Tibial nerve (tissue), 4 donors: ENCODE measurements around the gene EMC1.

Experiments used
- CTCF ChIP-seq, 5 experiments: fragments of 200-600 bp in 3 of 5; fragments of 450-650 bp in 2 of 5; sonication (generic) in 3 of 5; IDR thresholded peaks; one replicate each; pipeline ENCODE4 v1.5.1; 2016 to 2019; ENCODE audit warnings: antibody characterized with exemption in 5 of 5, mild to moderate bottlenecking in 3 of 5, moderate library complexity in 2 of 5
- EP300 ChIP-seq, 2 donors: sonication (generic); formaldehyde crosslinking; IDR thresholded peaks; one replicate each; pipeline ENCODE4 v1.6.1; 2017; ENCODE audit warnings: antibody characterized with exemption in 2 of 2, mild to moderate bottlenecking in 1 of 2
- POLR2A ChIP-seq, 2 donors: fragments of 450-650 bp; IDR thresholded peaks; one replicate each; pipeline ENCODE4 v1.6.1; 2017; ENCODE audit warnings: antibody characterized with exemption in 2 of 2, mild to moderate bottlenecking in 2 of 2, moderate library complexity in 2 of 2

- TF ChIP-seq CTCF (IDR thresholded peaks at IDR 0.05), result no peak
- no peak for TF ChIP-seq POLR2A (IDR thresholded peaks at IDR 0.05)
- no peak for TF ChIP-seq EP300 (IDR thresholded peaks at IDR 0.05)
Observed at GRCh38 chr1:19203440-19203839, 47.9 kb downstream of the EMC1 start.
